GM10248 (cell line): ENCODE measurements around the gene SERHL2.

Experiments
- CTCF ChIA-PET: fragments of 300-600 bp; sonication (Branson Sonifier 250); formaldehyde crosslinking; extraction: SDS; loops from one replicate; lab custom pipeline; 2021; ENCODE audit warnings: antibody characterized with exemption; lab: Yijun Ruan, JAX
- POLR2A ChIA-PET: fragments of 350-650 bp; sonication (Branson Sonifier 250); formaldehyde crosslinking; extraction: SDS; loops from one replicate; lab custom pipeline; 2020; ENCODE audit warnings: antibody characterized with exemption; lab: Yijun Ruan, JAX
- DNase-seq: peaks from one replicate; pipeline ENCODE4 v3.0.0; 2012; ENCODE audit errors: extremely low spot score
- CTCF ChIP-seq: IDR thresholded peaks from 2 replicates; pipeline ENCODE4 v1.5.1; 2012; ENCODE audit warnings: mild to moderate bottlenecking, low read depth; ENCODE audit errors: extremely low read depth, missing control alignments, control extremely low read depth

Gene SERHL2

GRCh38 chr22:42586381-42586780 is 32.6 kb downstream of the SERHL2 start:
- no peak for DNase-seq
- TF ChIP-seq CTCF = no peak
- ChIA-PET CTCF (no interaction called here), POLR2A (no interaction called here)

- POLR2A ChIA-PET = no interaction called here
- DNase-seq = no peak
- no peak for TF ChIP-seq CTCF
- CTCF ChIA-PET = no interaction called here
Observed at GRCh38 chr22:42587588-42588175, 33.9 kb downstream of the SERHL2 start.

- no peak for TF ChIP-seq CTCF
- DNase-seq = no peak
- POLR2A ChIA-PET = no interaction called here
- CTCF ChIA-PET = no interaction called here
Observed at GRCh38 chr22:42591987-42592386, 38.2 kb downstream of the SERHL2 start.

- CTCF ChIA-PET = interaction anchor here (1.3 to 1.4 kb wide), 2 partner anchors 11 to 18 kb away, joined by 3 read pairs; no protein-coding TSS in a partner anchor
Observed at GRCh38 chr22:42595434-42595833, 41.7 kb downstream of the SERHL2 start.

GRCh38 chr22:42596336-42596735 is 42.6 kb downstream of the SERHL2 start:
- no peak for DNase-seq
- ChIA-PET POLR2A (interaction anchor here (1.0 to 1.3 kb wide), 2 partner anchors 14 to 70 kb away, joined by 3 read pairs; no protein-coding TSS in a partner anchor), CTCF (interaction anchor here (1.0 to 2.4 kb wide), 4 partner anchors 7 to 63 kb away, joined by 3 to 6 read pairs (median 3); no protein-coding TSS in a partner anchor)
- TF ChIP-seq CTCF = no peak

More at GRCh38 chr22:42595434-42595833, 41.7 kb downstream of the SERHL2 start:
- TF ChIP-seq CTCF = no peak
- POLR2A ChIA-PET = interaction anchor here (1.3 kb wide), 1 partner anchor 15 kb away, joined by 3 read pairs; no protein-coding TSS in a partner anchor
- DNase-seq = no peak

GRCh38 chr22:42596863-42597530 is 43.2 kb downstream of the SERHL2 start:
- CTCF ChIA-PET = interaction anchor here (1.0 to 2.4 kb wide), 2 partner anchors 8 to 64 kb away, joined by 3 to 6 read pairs; no protein-coding TSS in a partner anchor
- no peak for DNase-seq
- POLR2A ChIA-PET = interaction anchor here (0.6 to 1.0 kb wide), 2 partner anchors 18 to 70 kb away, joined by 3 read pairs; no protein-coding TSS in a partner anchor
- no peak for TF ChIP-seq CTCF
